SU-DHL-6 (cell line): ENCODE results near the gene ALDH1A3.

Source experiments
- H2AFZ ChIP-seq: fragments of 200-600 bp; sonication (generic); 2 replicates; pipeline ENCODE4 v1.6.1; 2014; ENCODE audit warnings: low read depth, mild to moderate bottlenecking, moderate library complexity, mixed read lengths, antibody characterized with exemption, low read length; ENCODE audit not compliant: severe bottlenecking
- H3F3A ChIP-seq: fragments of 200-600 bp; shearing (Covaris generic); 2 replicates; pipeline ENCODE4 v1.6.0; 2016; ENCODE audit warnings: antibody characterized with exemption, mild to moderate bottlenecking; ENCODE audit not compliant: insufficient read depth
- H3K27ac ChIP-seq: fragments of 200-600 bp; sonication (generic); 2 replicates; pipeline ENCODE4 v1.5.1; 2016; ENCODE audit warnings: low read depth, mild to moderate bottlenecking, low read length, moderate library complexity, mixed read lengths
- H3K27me3 ChIP-seq: fragments of 200-600 bp; sonication (generic), shearing (Covaris generic); 2 replicates; pipeline ENCODE4 v1.6.0; 2014; ENCODE audit warnings: mild to moderate bottlenecking, low read length
- H3K36me3 ChIP-seq: fragments of 200-600 bp; sonication (generic); 2 replicates; pipeline ENCODE4 v1.6.1; 2014; ENCODE audit warnings: mild to moderate bottlenecking, low read length, mixed read lengths
- H3K4me2 ChIP-seq: fragments of 300-600, 200-600 bp; shearing (Covaris generic), sonication (generic); 2 replicates; pipeline ENCODE4 v1.6.0; 2014; ENCODE audit warnings: low read length, low read depth, mild to moderate bottlenecking; ENCODE audit not compliant: poor library complexity, severe bottlenecking
- H3K4me3 ChIP-seq: fragments of 200-600 bp; sonication (generic); 2 replicates; pipeline ENCODE4 v1.5.1; 2014; ENCODE audit warnings: antibody characterized with exemption, low read length, mild to moderate bottlenecking, mixed read lengths; ENCODE audit not compliant: insufficient read depth, poor library complexity, severe bottlenecking
- H3K79me2 ChIP-seq: fragments of 200-600 bp; sonication (generic); 2 replicates; pipeline ENCODE4 v1.6.1; 2014; ENCODE audit warnings: mild to moderate bottlenecking, low read length, moderate library complexity; ENCODE audit not compliant: insufficient read depth
- H3K9ac ChIP-seq: fragments of 200-600 bp; sonication (generic); 2 replicates; pipeline ENCODE4 v1.7.0; 2014; ENCODE audit warnings: mild to moderate bottlenecking, low read length
- H3K9me2 ChIP-seq: fragments of 200-600 bp; sonication (generic); replicated peaks from 2 replicates; pipeline ENCODE4 v1.6.1; 2014; ENCODE audit warnings: low read length; ENCODE audit not compliant: insufficient read depth
- H3K9me3 ChIP-seq: fragments of 200-600 bp; sonication (generic); 2 replicates; pipeline ENCODE4 v1.6.1; 2014; ENCODE audit warnings: low read length, mixed read lengths; ENCODE audit not compliant: insufficient read depth
- H4K20me1 ChIP-seq: fragments of 200-600 bp; sonication (generic); 2 replicates; pipeline ENCODE4 v1.6.1; 2014; ENCODE audit warnings: low read depth, mild to moderate bottlenecking, antibody characterized with exemption, low read length, moderate library complexity, mixed read lengths
- CTCF ChIP-seq: fragments of 200-600 bp; sonication (generic); IDR thresholded peaks from one replicate; pipeline ENCODE4 v1.5.1; 2017; ENCODE audit warnings: antibody characterized with exemption, mild to moderate bottlenecking, low read length, moderate library complexity; ENCODE audit not compliant: insufficient read depth, poor library complexity, severe bottlenecking
- EZH2phosphoT487 ChIP-seq: fragments of 200-600 bp; sonication (generic), shearing (Covaris generic); conservative IDR thresholded peaks from 2 replicates; pipeline ENCODE4 v1.6.1; 2018; ENCODE audit warnings: mild to moderate bottlenecking, antibody characterized with exemption, low read length, moderate library complexity, mixed read lengths

The ALDH1A3 gene

GRCh38 chr15:100833417-100834389, 45.9 kb upstream of the ALDH1A3 start:
- Histone ChIP-seq H3K4me2 (no peak overlapping the region), H3K27ac (no peak overlapping the region)

DNA sequence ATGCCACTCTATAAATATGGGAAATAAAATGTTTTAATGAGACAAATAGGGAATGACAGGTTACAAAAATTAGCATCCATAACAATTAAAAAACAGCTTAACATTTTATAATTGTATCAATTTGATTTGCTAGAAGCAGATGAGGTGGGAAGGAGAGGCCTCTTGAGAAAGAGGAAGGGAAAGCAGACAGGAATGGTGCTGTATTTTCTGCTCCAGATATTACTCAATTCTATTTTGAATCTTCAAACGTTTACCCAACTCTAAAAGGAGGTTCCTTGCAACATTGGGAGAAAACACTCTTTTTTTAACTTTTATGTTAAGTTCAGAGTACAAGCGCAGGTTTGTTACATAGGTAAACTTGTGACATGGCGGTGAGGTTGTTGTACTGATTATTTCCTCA, 44.9 kb upstream of the ALDH1A3 start:
- Histone ChIP-seq H3K27ac (no peak overlapping the region), H3K9me3 (no peaks in the 10 kb centered on the region), H4K20me1 (no peaks in the 10 kb centered on the region), H3K79me2 (no peaks in the 10 kb centered on the region), H3K4me2 (no peak overlapping the region), H3K27me3 (no peaks in the 10 kb centered on the region), H3K36me3 (no peaks in the 10 kb centered on the region), H3K4me3 (no peak overlapping the region), H3K9ac (no peak overlapping the region), H3F3A (no peaks in the 10 kb centered on the region), H3K9me2 (no peaks in the 10 kb centered on the region), H2AFZ (no peak overlapping the region)
- no peak for TF ChIP-seq EZH2phosphoT487

More at GRCh38 chr15:100833417-100834389, 45.9 kb upstream of the ALDH1A3 start:
- no peaks in the 10 kb centered on the region for H3K27me3 ChIP-seq
- no peaks in the 10 kb centered on the region for H3F3A ChIP-seq
- no peak overlapping the region for H2AFZ ChIP-seq
- TF ChIP-seq CTCF (no peak), EZH2phosphoT487 (no peak)
- H3K79me2 ChIP-seq: no peaks in the 10 kb centered on the region
- H3K9me2 ChIP-seq: no peaks in the 10 kb centered on the region
- H3K9ac ChIP-seq: no peak overlapping the region
- no peaks in the 10 kb centered on the region for H4K20me1 ChIP-seq
- H3K9me3 ChIP-seq: no peaks in the 10 kb centered on the region
- no peak overlapping the region for H3K4me3 ChIP-seq
- no peaks in the 10 kb centered on the region for H3K36me3 ChIP-seq

GRCh38 chr15:100835636-100836035, 44.0 kb upstream of the ALDH1A3 start:
- H4K20me1 ChIP-seq: no peaks in the 10 kb centered on the region
- no peaks in the 10 kb centered on the region for H3K36me3 ChIP-seq
- TF ChIP-seq CTCF (no peak), EZH2phosphoT487 (no peak)
- H3K9me3 ChIP-seq: no peaks in the 10 kb centered on the region
- H3K4me3 ChIP-seq: no peak overlapping the region
- no peak overlapping the region for H3K27ac ChIP-seq
- H2AFZ ChIP-seq: no peak overlapping the region
- no peaks in the 10 kb centered on the region for H3K9me2 ChIP-seq
- no peak overlapping the region for H3K9ac ChIP-seq
- no peaks in the 10 kb centered on the region for H3K79me2 ChIP-seq
- no peak overlapping the region for H3K4me2 ChIP-seq
- no peaks in the 10 kb centered on the region for H3F3A ChIP-seq
- H3K27me3 ChIP-seq: no peaks in the 10 kb centered on the region

DNA sequence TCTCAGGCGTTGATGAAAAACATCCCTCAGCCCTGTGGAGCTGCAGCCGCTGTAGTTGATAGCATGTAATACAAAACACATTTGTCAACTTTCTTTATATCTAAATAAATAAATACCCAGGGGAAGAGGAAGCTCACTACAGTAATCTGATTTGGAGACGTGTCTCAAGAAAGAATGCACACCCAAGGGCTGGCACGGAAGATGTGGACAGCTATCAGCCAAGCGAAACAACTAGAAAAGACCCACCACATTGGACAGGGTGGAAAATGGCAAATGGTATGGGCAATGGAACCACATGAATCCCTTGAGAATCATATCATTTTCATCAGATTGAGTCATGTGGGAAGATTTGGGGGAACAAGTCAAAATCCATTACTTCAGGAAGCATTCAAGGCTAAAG, 43.1 kb upstream of the ALDH1A3 start:
- Histone ChIP-seq H2AFZ (no peak overlapping the region), H3F3A (no peaks in the 10 kb centered on the region), H3K4me3 (no peak overlapping the region), H3K9ac (no peak overlapping the region), H3K9me3 (no peaks in the 10 kb centered on the region), H4K20me1 (no peaks in the 10 kb centered on the region), H3K27me3 (no peaks in the 10 kb centered on the region), H3K36me3 (no peaks in the 10 kb centered on the region), H3K79me2 (no peaks in the 10 kb centered on the region), H3K9me2 (no peaks in the 10 kb centered on the region), H3K27ac (no peak overlapping the region), H3K4me2 (no peak overlapping the region)
- TF ChIP-seq EZH2phosphoT487 (no peak), CTCF (no peak)
